HepG2 (cell line): ENCODE results near the gene ATP2A2. TPM values are rescaled to one million over a fixed set of nuclear protein-coding genes. Genes with fewer than 3 reads are reported as not detected.
A peak's percentile ranks its signal among the peaks of the same experiment; 100 is the strongest.

Experiments used
- ATAD3A ChIP-seq: sonication (generic); formaldehyde crosslinking; IDR thresholded peaks from 2 replicates; pipeline ENCODE4 v1.4.0; 2020; ENCODE audit warnings: missing genetic modification reagents
- BCL3 ChIP-seq: sonication (generic); formaldehyde crosslinking; IDR thresholded peaks from 2 replicates; pipeline ENCODE4 v1.5.1; 2020; ENCODE audit warnings: mild to moderate bottlenecking, missing genetic modification reagents, moderate library complexity
- CEBPB ChIP-seq: IDR thresholded peaks from 2 replicates; pipeline ENCODE4 v1.6.1; 2011; ENCODE audit warnings: low read depth, low read length, improper control_type of control experiment, borderline replicate concordance
- ELF4 ChIP-seq: sonication (generic); formaldehyde crosslinking; IDR thresholded peaks from 2 replicates; pipeline ENCODE4 v1.5.0; 2020; ENCODE audit warnings: missing genetic modification reagents, mild to moderate bottlenecking, moderate library complexity, borderline replicate concordance
- ETV5 ChIP-seq: IDR thresholded peaks from 2 replicates; pipeline ENCODE4 v1.6.1; 2018; ENCODE audit warnings: missing biosample characterization, missing genetic modification reagents, inconsistent platforms, borderline replicate concordance
- HHEX ChIP-seq: IDR thresholded peaks from 2 replicates; pipeline ENCODE4 v1.6.1; 2016; ENCODE audit warnings: control low read depth
- IRF1 ChIP-seq: sonication (generic); formaldehyde crosslinking; IDR thresholded peaks from 2 replicates; pipeline ENCODE4 v1.4.0; 2020; ENCODE audit warnings: low read depth, mild to moderate bottlenecking, missing genetic modification reagents
- IRX3 ChIP-seq: sonication (generic); formaldehyde crosslinking; IDR thresholded peaks from 2 replicates; pipeline ENCODE4 v1.8.1; 2023; ENCODE audit warnings: mild to moderate bottlenecking, low read depth, missing genetic modification reagents, borderline replicate concordance
- ZBTB38 ChIP-seq: sonication (generic); formaldehyde crosslinking; IDR thresholded peaks from 2 replicates; pipeline ENCODE4 v1.5.1; 2020; ENCODE audit warnings: mild to moderate bottlenecking, missing genetic modification reagents
- ZFYVE20 ChIP-seq: sonication (generic); formaldehyde crosslinking; IDR thresholded peaks from 2 replicates; pipeline ENCODE4 v1.8.0; 2023; ENCODE audit warnings: low read depth, mild to moderate bottlenecking, moderate library complexity, missing genetic modification reagents, borderline replicate concordance
- ZNF282 ChIP-seq: fragments of 450-650 bp; IDR thresholded peaks from 2 replicates; pipeline ENCODE4 v1.6.1; 2018; ENCODE audit not compliant: partially characterized antibody
- ZNF362 ChIP-seq: sonication (generic); formaldehyde crosslinking; IDR thresholded peaks from 2 replicates; pipeline ENCODE4 v1.4.0; 2020; ENCODE audit warnings: missing genetic modification reagents, mild to moderate bottlenecking, borderline replicate concordance
- ZNF446 ChIP-seq: sonication (generic); formaldehyde crosslinking; IDR thresholded peaks from 2 replicates; pipeline ENCODE4 v1.5.0; 2020; ENCODE audit warnings: mild to moderate bottlenecking, missing genetic modification reagents
- ZNF616 ChIP-seq: sonication (generic); formaldehyde crosslinking; IDR thresholded peaks from 2 replicates; pipeline ENCODE4 v1.5.0; 2020; ENCODE audit warnings: low read depth, mild to moderate bottlenecking, missing genetic modification reagents
- polyA plus RNA-seq, 8 experiments: library from polyadenylated mRNA; depleted of rRNA in 3 of 8; stranded (reverse) in 7 of 8; unstranded in 1 of 8; fragments of >200 nt; fragmentation: Illumina TruSeq in 4 of 8; extraction: Trizol in 4 of 8; gene quantifications; 2 replicates each; pipeline versions ENCODE4 v1.2.1 to v1.2.3, GENCODE V29; 2011 to 2016; ENCODE audit warnings: low read depth in 4 of 8, missing spikeins in 1 of 8, mixed read lengths in 1 of 8; ENCODE audit not compliant: insufficient read depth in 1 of 8
- total RNA-seq, 5 experiments: library from RNA; depleted of rRNA; stranded (reverse); fragments of >200 nt; fragmentation: Illumina TruSeq; extraction: Trizol; gene quantifications; 2 replicates each; pipeline ENCODE4 v1.2.3, GENCODE V29; 2016; ENCODE audit warnings: low read depth in 1 of 5
- TF ChIP-seq, protein P1 (sequence below): sonication (generic); formaldehyde crosslinking; IDR thresholded peaks from 2 replicates; pipeline ENCODE4 v1.4.0; 2020; ENCODE audit warnings: missing genetic modification reagents
- TF ChIP-seq, protein P2 (sequence below): IDR thresholded peaks from 2 replicates; pipeline ENCODE4 v1.6.1; 2012; ENCODE audit warnings: inconsistent platforms
- TF ChIP-seq, protein P3 (sequence below): sonication (generic); formaldehyde crosslinking; IDR thresholded peaks from 2 replicates; pipeline ENCODE4 v1.5.0; 2020; ENCODE audit warnings: mild to moderate bottlenecking, missing genetic modification reagents
- TF ChIP-seq, protein P4 (sequence below): sonication (generic); formaldehyde crosslinking; IDR thresholded peaks from 2 replicates; pipeline ENCODE4 v1.8.1; 2023; ENCODE audit warnings: mild to moderate bottlenecking, missing genetic modification reagents

ATP2A2 gene
- total and polyA plus RNA-seq, 2 of the 13 experiments (the other 11 are each of a cell fraction or from before 2014, with no cell fraction given) = 35.4 to 85.5 TPM

- TF ChIP-seq ZBTB38 (CRISPR knock-in tag) (peak; percentile 83), ZNF282 (no peak), IRX3 (CRISPR knock-in tag) (no peak), ZNF446 (no peak), ELF4 (CRISPR knock-in tag) (no peak), HHEX (CRISPR knock-in tag) (no peak), CEBPB (peak; percentile 76; the same call in 1 of the 2 replicates), ZFYVE20 (CRISPR knock-in tag) (no peak), ZNF362 (CRISPR knock-in tag) (0 out of 2 replicates have a peak, but pooled peaks have one; percentile 2), BCL3 (CRISPR knock-in tag) (no peak), ZNF616 (0 out of 2 replicates have a peak, but pooled peaks have one; percentile 31), ATAD3A (CRISPR knock-in tag) (no peak), IRF1 (CRISPR knock-in tag) (no peak), ETV5 (CRISPR knock-in tag) (peak; percentile 36; the same call in 1 of the 2 replicates)
- TF ChIP-seq, protein P1, sequence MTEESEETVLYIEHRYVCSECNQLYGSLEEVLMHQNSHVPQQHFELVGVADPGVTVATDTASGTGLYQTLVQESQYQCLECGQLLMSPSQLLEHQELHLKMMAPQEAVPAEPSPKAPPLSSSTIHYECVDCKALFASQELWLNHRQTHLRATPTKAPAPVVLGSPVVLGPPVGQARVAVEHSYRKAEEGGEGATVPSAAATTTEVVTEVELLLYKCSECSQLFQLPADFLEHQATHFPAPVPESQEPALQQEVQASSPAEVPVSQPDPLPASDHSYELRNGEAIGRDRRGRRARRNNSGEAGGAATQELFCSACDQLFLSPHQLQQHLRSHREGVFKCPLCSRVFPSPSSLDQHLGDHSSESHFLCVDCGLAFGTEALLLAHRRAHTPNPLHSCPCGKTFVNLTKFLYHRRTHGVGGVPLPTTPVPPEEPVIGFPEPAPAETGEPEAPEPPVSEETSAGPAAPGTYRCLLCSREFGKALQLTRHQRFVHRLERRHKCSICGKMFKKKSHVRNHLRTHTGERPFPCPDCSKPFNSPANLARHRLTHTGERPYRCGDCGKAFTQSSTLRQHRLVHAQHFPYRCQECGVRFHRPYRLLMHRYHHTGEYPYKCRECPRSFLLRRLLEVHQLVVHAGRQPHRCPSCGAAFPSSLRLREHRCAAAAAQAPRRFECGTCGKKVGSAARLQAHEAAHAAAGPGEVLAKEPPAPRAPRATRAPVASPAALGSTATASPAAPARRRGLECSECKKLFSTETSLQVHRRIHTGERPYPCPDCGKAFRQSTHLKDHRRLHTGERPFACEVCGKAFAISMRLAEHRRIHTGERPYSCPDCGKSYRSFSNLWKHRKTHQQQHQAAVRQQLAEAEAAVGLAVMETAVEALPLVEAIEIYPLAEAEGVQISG (CRISPR knock-in tag) = peak; percentile 64
- TF ChIP-seq, protein P2, sequence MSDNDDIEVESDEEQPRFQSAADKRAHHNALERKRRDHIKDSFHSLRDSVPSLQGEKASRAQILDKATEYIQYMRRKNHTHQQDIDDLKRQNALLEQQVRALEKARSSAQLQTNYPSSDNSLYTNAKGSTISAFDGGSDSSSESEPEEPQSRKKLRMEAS = peak; percentile 41
- TF ChIP-seq, protein P3, sequence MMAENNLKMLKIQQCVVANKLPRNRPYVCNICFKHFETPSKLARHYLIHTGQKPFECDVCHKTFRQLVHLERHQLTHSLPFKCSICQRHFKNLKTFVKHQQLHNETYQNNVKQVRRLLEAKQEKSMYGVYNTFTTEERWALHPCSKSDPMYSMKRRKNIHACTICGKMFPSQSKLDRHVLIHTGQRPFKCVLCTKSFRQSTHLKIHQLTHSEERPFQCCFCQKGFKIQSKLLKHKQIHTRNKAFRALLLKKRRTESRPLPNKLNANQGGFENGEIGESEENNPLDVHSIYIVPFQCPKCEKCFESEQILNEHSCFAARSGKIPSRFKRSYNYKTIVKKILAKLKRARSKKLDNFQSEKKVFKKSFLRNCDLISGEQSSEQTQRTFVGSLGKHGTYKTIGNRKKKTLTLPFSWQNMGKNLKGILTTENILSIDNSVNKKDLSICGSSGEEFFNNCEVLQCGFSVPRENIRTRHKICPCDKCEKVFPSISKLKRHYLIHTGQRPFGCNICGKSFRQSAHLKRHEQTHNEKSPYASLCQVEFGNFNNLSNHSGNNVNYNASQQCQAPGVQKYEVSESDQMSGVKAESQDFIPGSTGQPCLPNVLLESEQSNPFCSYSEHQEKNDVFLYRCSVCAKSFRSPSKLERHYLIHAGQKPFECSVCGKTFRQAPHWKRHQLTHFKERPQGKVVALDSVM (CRISPR knock-in tag) = peak; percentile 40; the same call in 1 of the 2 replicates
- TF ChIP-seq, protein P4, sequence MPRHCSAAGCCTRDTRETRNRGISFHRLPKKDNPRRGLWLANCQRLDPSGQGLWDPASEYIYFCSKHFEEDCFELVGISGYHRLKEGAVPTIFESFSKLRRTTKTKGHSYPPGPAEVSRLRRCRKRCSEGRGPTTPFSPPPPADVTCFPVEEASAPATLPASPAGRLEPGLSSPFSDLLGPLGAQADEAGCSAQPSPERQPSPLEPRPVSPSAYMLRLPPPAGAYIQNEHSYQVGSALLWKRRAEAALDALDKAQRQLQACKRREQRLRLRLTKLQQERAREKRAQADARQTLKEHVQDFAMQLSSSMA (CRISPR knock-in tag) = no peak
Measured at GRCh38 chr12:110247340-110248095, 33.5 kb upstream of the ATP2A2 start (continued).
